MM.1S (cell line): ENCODE results near the gene PLEKHH2.

Experiments used
- DNase-seq: peaks from one replicate; pipeline ENCODE4 v3.0.0-alpha.2; 2015
- H2AFZ ChIP-seq: fragments of 300-600 bp; sonication (generic); 2 replicates; pipeline ENCODE4 v1.6.0; 2016; ENCODE audit warnings: antibody characterized with exemption, low read length
- H3F3A ChIP-seq: fragments of 300-600 bp; sonication (generic); 2 replicates; pipeline ENCODE4 v1.6.1; 2016; ENCODE audit warnings: mild to moderate bottlenecking, antibody characterized with exemption, low read length, moderate library complexity, mixed read lengths; ENCODE audit not compliant: insufficient read depth
- H3K27ac ChIP-seq: fragments of 300-600 bp; sonication (generic); 2 replicates; pipeline ENCODE4 v1.5.1; 2016; ENCODE audit warnings: mild to moderate bottlenecking, low read length
- H3K27me3 ChIP-seq: fragments of 300-600 bp; sonication (generic); replicated peaks from 2 replicates; pipeline ENCODE4 v1.6.0; 2016; ENCODE audit warnings: low read length; ENCODE audit not compliant: insufficient read depth
- H3K36me3 ChIP-seq: fragments of 300-600 bp; sonication (generic); replicated peaks from 2 replicates; pipeline ENCODE4 v1.6.1; 2016; ENCODE audit warnings: mild to moderate bottlenecking, low read length, mixed read lengths; ENCODE audit not compliant: insufficient read depth
- H3K4me1 ChIP-seq: fragments of 300-600 bp; sonication (generic); 2 replicates; pipeline ENCODE4 v1.6.1; 2016; ENCODE audit warnings: low read length, mixed read lengths
- H3K4me2 ChIP-seq: fragments of 300-600 bp; sonication (generic); 2 replicates; pipeline ENCODE4 v1.6.0; 2016; ENCODE audit warnings: low read depth, low read length
- H3K4me3 ChIP-seq: fragments of 300-600 bp; sonication (generic); 2 replicates; pipeline ENCODE4 v1.5.1; 2016; ENCODE audit warnings: low read length, mixed read lengths
- H3K79me2 ChIP-seq: fragments of 300-600 bp; sonication (generic); 2 replicates; pipeline ENCODE4 v1.6.1; 2016; ENCODE audit warnings: mixed run types, low read length, mixed read lengths
- H3K9ac ChIP-seq: fragments of 300-600 bp; sonication (generic); 2 replicates; pipeline ENCODE4 v1.6.1; 2016; ENCODE audit warnings: low read length, mixed read lengths
- H3K9me2 ChIP-seq: fragments of 300-600 bp; sonication (generic); replicated peaks from 2 replicates; pipeline ENCODE4 v1.6.1; 2016; ENCODE audit warnings: mild to moderate bottlenecking, low read length, mixed read lengths; ENCODE audit not compliant: insufficient read depth
- H3K9me3 ChIP-seq: fragments of 300-600 bp; sonication (generic); replicated peaks from 2 replicates; pipeline ENCODE4 v1.6.1; 2016; ENCODE audit warnings: mild to moderate bottlenecking, low read length, mixed read lengths; ENCODE audit not compliant: insufficient read depth
- H4K20me1 ChIP-seq: fragments of 300-600 bp; sonication (generic); 2 replicates; pipeline ENCODE4 v1.6.1; 2016; ENCODE audit warnings: mild to moderate bottlenecking, low read length, moderate library complexity, mixed read lengths; ENCODE audit not compliant: insufficient read depth
- EZH2 ChIP-seq: fragments of 300-600 bp; sonication (generic); optimal IDR thresholded peaks from 2 replicates; pipeline ENCODE3; 2017; ENCODE audit warnings: low read depth, mild to moderate bottlenecking, antibody characterized with exemption, low read length, mixed read lengths
- EZH2phosphoT487 ChIP-seq: fragments of 300-600 bp; sonication (generic); IDR thresholded peaks from 2 replicates; pipeline ENCODE4 v1.6.1; 2018; ENCODE audit warnings: antibody characterized with exemption, low read length
- TF ChIP-seq, protein P1 (sequence below): fragments of 300-600 bp; sonication (generic); IDR thresholded peaks from 2 replicates; pipeline ENCODE4 v1.5.1; 2016; ENCODE audit warnings: antibody characterized with exemption, low read length, mixed read lengths

Gene PLEKHH2

DNA sequence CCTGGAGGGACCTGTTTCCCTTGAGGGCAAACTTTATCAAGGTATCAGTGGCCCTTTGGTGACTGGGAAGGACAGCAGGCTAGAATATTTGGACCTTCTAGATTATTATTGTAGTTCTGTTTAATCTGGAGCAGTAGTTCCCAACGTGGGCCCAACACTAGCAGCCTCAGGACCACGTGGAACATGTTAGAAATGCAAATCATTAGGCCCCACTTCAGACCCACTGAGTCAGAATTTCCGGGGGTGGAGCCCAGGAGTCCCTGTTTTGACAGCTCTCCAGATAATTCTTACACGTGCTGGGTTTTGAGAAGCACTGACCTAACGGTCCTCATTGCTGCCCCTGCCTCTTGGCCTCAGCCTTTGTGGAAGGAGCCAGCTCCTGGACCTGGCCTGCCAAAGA, 111.3 kb downstream of the PLEKHH2 start:
- Histone ChIP-seq H3K79me2 (no peaks in the 10 kb centered on the region), H2AFZ (no peak overlapping the region), H3F3A (no peaks in the 10 kb centered on the region), H3K9me3 (no peaks in the 10 kb centered on the region), H3K27ac (no peak overlapping the region), H3K4me3 (no peak overlapping the region), H3K9me2 (no peaks in the 10 kb centered on the region), H3K27me3 (no peaks in the 10 kb centered on the region), H3K4me1 (no peaks in the 10 kb centered on the region), H3K4me2 (no peak overlapping the region), H3K9ac (no peak overlapping the region), H3K36me3 (no peaks in the 10 kb centered on the region), H4K20me1 (no peaks in the 10 kb centered on the region)
- DNase-seq: no peak
- no peak for TF ChIP-seq EZH2
- TF ChIP-seq, protein P1, sequence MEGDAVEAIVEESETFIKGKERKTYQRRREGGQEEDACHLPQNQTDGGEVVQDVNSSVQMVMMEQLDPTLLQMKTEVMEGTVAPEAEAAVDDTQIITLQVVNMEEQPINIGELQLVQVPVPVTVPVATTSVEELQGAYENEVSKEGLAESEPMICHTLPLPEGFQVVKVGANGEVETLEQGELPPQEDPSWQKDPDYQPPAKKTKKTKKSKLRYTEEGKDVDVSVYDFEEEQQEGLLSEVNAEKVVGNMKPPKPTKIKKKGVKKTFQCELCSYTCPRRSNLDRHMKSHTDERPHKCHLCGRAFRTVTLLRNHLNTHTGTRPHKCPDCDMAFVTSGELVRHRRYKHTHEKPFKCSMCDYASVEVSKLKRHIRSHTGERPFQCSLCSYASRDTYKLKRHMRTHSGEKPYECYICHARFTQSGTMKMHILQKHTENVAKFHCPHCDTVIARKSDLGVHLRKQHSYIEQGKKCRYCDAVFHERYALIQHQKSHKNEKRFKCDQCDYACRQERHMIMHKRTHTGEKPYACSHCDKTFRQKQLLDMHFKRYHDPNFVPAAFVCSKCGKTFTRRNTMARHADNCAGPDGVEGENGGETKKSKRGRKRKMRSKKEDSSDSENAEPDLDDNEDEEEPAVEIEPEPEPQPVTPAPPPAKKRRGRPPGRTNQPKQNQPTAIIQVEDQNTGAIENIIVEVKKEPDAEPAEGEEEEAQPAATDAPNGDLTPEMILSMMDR: no peak
- no peak for TF ChIP-seq EZH2phosphoT487

DNA sequence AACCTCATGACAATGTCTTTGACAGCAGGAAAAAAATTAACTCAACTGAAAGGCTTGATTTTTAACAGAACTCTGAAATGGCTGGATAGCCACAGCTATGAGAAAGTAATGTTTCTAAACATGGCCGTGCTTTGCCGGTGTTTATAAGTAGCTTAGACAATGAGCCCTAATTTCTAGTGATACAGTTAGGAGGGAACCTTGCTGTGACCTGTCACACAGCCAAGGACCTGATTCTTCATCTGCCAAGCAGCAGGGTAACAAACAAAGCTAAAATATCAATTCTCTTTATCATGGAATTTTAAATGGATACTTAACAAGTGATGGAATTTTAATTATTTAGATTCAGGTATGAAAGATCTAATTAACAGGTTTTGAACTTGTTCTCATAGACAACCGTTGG, 112.5 kb downstream of the PLEKHH2 start:
- TF ChIP-seq, protein P1: no peak
- TF ChIP-seq EZH2phosphoT487: no peak
- TF ChIP-seq EZH2: no peak
- Histone ChIP-seq H3K36me3 (no peaks in the 10 kb centered on the region), H2AFZ (no peak overlapping the region), H3K27me3 (no peaks in the 10 kb centered on the region), H3K9me3 (no peaks in the 10 kb centered on the region), H3K4me2 (no peak overlapping the region), H3F3A (no peaks in the 10 kb centered on the region), H3K4me1 (no peaks in the 10 kb centered on the region), H3K4me3 (no peak overlapping the region), H3K9ac (no peak overlapping the region), H3K9me2 (no peaks in the 10 kb centered on the region), H4K20me1 (no peaks in the 10 kb centered on the region), H3K27ac (no peak overlapping the region), H3K79me2 (no peaks in the 10 kb centered on the region)
- no peak for DNase-seq

DNA sequence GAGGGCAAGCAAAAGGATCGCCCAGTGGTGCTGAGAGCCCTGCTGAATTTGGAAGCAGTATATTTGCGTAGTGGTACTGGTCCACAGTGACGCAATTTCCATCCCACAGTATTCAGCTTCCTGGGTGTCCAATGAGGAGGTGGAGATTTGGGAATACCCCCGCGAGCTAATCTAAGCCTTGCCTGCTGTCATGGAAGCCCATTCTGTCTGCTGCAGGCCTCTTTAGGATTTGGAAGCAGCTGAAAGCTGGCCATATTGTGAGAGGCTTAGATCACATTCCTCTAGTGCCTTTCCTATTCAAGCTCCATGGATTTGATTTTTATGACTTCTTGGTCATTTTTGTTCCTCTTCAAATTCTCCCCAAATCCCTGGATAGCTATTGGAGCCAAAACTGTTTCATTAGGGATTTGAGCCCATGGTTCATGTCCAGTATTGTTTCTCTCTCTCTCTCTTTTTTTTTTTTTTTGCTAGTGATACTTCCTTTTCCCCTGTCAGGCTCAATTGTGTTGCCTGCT, 114.5 kb downstream of the PLEKHH2 start:
- Histone ChIP-seq H4K20me1 (no peaks in the 10 kb centered on the region), H3K79me2 (no peaks in the 10 kb centered on the region), H3F3A (no peaks in the 10 kb centered on the region), H3K4me1 (no peaks in the 10 kb centered on the region), H3K9me2 (no peaks in the 10 kb centered on the region), H2AFZ (no peak overlapping the region), H3K27ac (no peak overlapping the region), H3K36me3 (no peaks in the 10 kb centered on the region), H3K4me3 (no peak overlapping the region), H3K9me3 (no peaks in the 10 kb centered on the region), H3K27me3 (no peaks in the 10 kb centered on the region), H3K9ac (no peak overlapping the region), H3K4me2 (no peak overlapping the region)
- TF ChIP-seq, protein P1: no peak
- TF ChIP-seq EZH2phosphoT487 (no peak), EZH2 (no peak)
- DNase-seq: no peak
